ENCODE measurements around the gene TMEM175.
"Not testable (repeated sequence)": the region's sequence is repeated elsewhere in the genome, so short reads cannot be mapped to it uniquely, and the experiment has no call there.

TMEM175 gene

DNA sequence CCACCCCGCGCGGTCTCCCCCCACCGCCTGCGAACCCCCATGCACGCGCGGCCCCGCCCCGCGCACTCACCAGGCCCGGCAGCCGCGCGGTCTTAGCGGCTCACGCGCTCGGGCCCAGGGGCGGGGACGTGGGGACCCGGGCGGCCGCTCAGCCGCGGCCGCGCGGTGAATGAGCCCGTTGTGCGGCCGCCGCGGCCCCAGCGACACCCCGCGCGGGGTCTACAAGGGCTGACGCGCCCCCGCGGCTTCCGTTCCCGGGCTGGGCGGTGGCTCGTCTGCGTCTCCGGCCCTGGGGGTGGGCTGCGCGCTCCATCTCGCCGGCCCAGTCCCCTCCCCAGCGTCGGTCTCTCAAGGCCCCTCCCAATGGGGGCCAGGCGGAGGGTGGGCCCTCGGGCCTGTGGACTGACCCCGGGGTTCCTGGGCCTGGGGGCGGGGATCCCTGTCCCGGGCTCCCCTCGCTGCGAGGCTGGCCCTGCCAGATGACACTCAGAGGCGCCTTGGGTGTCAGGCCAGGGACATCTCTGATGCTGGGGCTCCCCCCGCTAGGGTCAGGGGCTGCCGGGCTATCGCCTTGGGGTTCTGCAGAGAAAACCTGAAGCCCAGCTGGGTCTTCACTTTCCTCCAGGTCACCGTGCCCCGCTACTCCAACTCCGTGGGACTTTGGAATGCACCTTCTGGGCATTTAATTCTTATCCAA is 65.3 kb downstream of the TMEM175 start:
- TF ChIP-seq, protein P1, sequence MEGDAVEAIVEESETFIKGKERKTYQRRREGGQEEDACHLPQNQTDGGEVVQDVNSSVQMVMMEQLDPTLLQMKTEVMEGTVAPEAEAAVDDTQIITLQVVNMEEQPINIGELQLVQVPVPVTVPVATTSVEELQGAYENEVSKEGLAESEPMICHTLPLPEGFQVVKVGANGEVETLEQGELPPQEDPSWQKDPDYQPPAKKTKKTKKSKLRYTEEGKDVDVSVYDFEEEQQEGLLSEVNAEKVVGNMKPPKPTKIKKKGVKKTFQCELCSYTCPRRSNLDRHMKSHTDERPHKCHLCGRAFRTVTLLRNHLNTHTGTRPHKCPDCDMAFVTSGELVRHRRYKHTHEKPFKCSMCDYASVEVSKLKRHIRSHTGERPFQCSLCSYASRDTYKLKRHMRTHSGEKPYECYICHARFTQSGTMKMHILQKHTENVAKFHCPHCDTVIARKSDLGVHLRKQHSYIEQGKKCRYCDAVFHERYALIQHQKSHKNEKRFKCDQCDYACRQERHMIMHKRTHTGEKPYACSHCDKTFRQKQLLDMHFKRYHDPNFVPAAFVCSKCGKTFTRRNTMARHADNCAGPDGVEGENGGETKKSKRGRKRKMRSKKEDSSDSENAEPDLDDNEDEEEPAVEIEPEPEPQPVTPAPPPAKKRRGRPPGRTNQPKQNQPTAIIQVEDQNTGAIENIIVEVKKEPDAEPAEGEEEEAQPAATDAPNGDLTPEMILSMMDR (IDR thresholded peaks at IDR 0.05; ENCODE audit: low read depth, low read length, missing control alignments) = no peak

DNA sequence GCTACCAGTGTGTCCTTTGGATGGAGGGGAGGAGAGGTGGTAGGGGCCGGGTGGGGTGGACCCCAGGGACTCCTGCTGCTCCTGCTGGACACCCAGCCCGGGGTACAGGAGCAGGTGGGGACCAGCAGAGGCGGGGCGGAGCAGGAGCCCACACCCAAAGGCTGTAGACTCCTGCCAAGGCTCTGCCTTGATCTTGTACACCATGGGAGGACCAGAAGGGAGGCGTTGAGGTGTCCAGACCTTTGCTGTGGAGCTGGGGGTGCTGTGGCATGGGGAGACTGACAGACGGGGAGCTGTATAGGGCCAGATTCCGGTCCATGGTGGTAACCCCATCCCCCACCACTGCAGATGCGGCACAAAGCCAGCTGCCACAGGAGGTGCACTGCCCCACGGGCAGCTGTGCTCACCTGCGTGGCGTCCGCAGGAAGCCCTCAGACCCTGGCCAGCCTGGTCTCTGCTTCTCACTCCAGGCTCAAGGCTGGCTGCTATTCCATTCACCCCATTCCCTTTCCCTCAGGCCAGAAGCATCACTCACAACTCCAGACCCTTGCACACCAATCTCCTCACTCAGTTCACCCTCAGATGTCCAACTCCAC is 65.9 kb downstream of the TMEM175 start:
- no peak for DNase-seq (ENCODE audit: low read depth)
- TF ChIP-seq, protein P1 (IDR thresholded peaks at IDR 0.05; ENCODE audit: low read depth, low read length, missing control alignments) = no peak
- H3K4me3 ChIP-seq (ENCODE audit: low read depth, low read length) = no peak overlapping the region

More for the DNA sequence above, 65.3 kb downstream of the TMEM175 start:
- DNase-seq (ENCODE audit: low read depth) = no peak
- no peak overlapping the region for H3K4me3 ChIP-seq (ENCODE audit: low read depth, low read length)

- not testable (repeated sequence) for H3K4me3 ChIP-seq (ENCODE audit: low read depth, low read length); DNase-seq (ENCODE audit: low read depth)
These were observed 67.1 kb downstream of the TMEM175 start for GRCh38 chr4:999240-999863.

- no peak overlapping the region for H3K4me3 ChIP-seq (ENCODE audit: low read depth, low read length)
- TF ChIP-seq, protein P1 (IDR thresholded peaks at IDR 0.05; ENCODE audit: low read depth, low read length, missing control alignments) = no peak
These were observed 67.7 kb downstream of the TMEM175 start for GRCh38 chr4:999882-1000425.

DNA sequence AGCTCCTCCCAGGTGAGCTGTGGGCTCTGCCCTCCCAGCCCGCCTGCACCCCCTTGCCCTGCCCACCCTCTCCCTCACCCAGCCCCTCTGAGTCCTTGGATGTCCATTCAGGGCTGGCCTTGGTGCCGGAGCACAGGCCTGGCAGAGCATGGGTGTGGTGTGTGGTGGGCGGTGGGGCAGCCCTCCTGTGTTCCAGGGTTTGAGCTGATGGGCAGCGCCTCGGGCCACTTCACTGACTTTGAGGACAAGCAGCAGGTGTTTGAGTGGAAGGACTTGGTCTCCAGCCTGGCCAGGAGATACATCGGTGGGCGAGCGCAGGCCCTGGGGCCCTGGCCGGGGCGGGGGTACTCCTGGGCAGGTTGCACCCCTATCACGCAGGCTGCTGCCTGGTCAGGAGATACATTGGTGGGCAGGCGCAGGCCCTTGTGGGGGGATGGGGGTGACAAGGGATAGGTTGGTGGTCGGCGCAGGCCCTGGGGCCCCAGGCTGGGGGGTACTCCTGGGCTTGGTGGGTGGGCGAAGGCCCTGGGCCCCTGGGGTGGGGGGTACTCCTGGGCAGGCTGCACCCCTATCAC is 68.5 kb downstream of the TMEM175 start:
- DNase-seq (ENCODE audit: low read depth) = no peak
- TF ChIP-seq, protein P1 (IDR thresholded peaks at IDR 0.05; ENCODE audit: low read depth, low read length, missing control alignments) = no peak
- H3K4me3 ChIP-seq (ENCODE audit: low read depth, low read length) = no peak overlapping the region

More at GRCh38 chr4:999882-1000425, 67.7 kb downstream of the TMEM175 start:
- DNase-seq (ENCODE audit: low read depth) = no peak

- DNase-seq (ENCODE audit: low read depth) = no peak
- H3K4me3 ChIP-seq (ENCODE audit: low read depth, low read length) = no peak overlapping the region
- TF ChIP-seq, protein P1 (IDR thresholded peaks at IDR 0.05; ENCODE audit: low read depth, low read length, missing control alignments) = no peak
These were observed 69.4 kb downstream of the TMEM175 start for GRCh38 chr4:1001561-1002130.
